Kidney (tissue), 14 donors: ENCODE data around the gene P2RX7. TPM values are rescaled to one million over a fixed set of nuclear protein-coding genes. Genes with fewer than 3 reads are reported as not detected.

ENCODE experiments used
- DNase-seq, 5 donors: peaks; one replicate each; pipeline ENCODE4 v3.0.0-alpha.2; 2013 to 2020
- FAIRE-seq: peaks from 2 replicates; lab custom pipeline; 2012; peaks lifted over from hg19 to GRCh38; lab: Jason Lieb, UNC
- H3K27ac ChIP-seq, 2 donors: one replicate each; pipeline ENCODE4 v1.7.0; 2013; ENCODE audit warnings: low read depth in 2 of 2, low read length in 2 of 2, inconsistent platforms in 1 of 2
- H3K27me3 ChIP-seq: one replicate; pipeline ENCODE4 v1.7.1; 2013; ENCODE audit warnings: low read length, inconsistent platforms; ENCODE audit not compliant: control insufficient read depth, insufficient read depth
- H3K36me3 ChIP-seq, 3 donors: one replicate each; pipeline versions ENCODE4 v1.7.0 to v1.7.1; 2013; ENCODE audit warnings: low read length in 3 of 3, control low read depth in 1 of 3, inconsistent platforms in 1 of 3; ENCODE audit not compliant: insufficient read depth in 3 of 3, control insufficient read depth in 2 of 3
- H3K4me1 ChIP-seq, 3 donors: one replicate each; pipeline versions ENCODE4 v1.7.0 to v1.7.1; 2013; ENCODE audit warnings: low read length in 3 of 3, inconsistent platforms in 1 of 3, low read depth in 1 of 3; ENCODE audit not compliant: control insufficient read depth in 2 of 3, insufficient read depth in 2 of 3
- H3K4me3 ChIP-seq, 3 donors: one replicate each; pipeline versions ENCODE4 v1.7.0 to v1.8.1; 2013; ENCODE audit warnings: low read length in 3 of 3, control low read depth in 1 of 3, inconsistent platforms in 1 of 3
- H3K9ac ChIP-seq, 3 donors: one replicate each; pipeline versions ENCODE4 v1.7.0 to v1.7.1; 2013; ENCODE audit warnings: low read length in 3 of 3, control low read depth in 1 of 3, inconsistent platforms in 1 of 3
- H3K9me3 ChIP-seq, 3 donors: one replicate each; pipeline versions ENCODE4 v1.7.0 to v1.7.1; 2013; ENCODE audit warnings: low read length in 3 of 3, control low read depth in 1 of 3, inconsistent platforms in 1 of 3; ENCODE audit not compliant: control insufficient read depth in 2 of 3, insufficient read depth in 1 of 3
- CTCF ChIP-seq: IDR thresholded peaks from 3 replicates; pipeline ENCODE4 v1.5.1; 2012; ENCODE audit warnings: mild to moderate bottlenecking, moderate library complexity, borderline replicate concordance; ENCODE audit not compliant: insufficient read depth; ENCODE audit errors: extremely low read depth
- intact Hi-C: fragments of 100-400 bp; cut with DNase I; formaldehyde crosslinking; loops from one replicate; pipeline ENCODE4 v1.11.1; 2022
- polyA plus RNA-seq: library from polyadenylated mRNA; stranded (reverse); fragments of 350-450 nt; fragmentation: Illumina TruSeq; extraction: RNeasy Lipid Tissue Mini Kit (QIAGEN cat#74804); gene quantifications from one replicate; pipeline ENCODE4 v1.2.3, GENCODE V29; 2014; ENCODE audit warnings: low read depth, low replicate concordance; ENCODE audit not compliant: insufficient read depth
- total RNA-seq: library from RNA; stranded (reverse); fragmentation: NEBNext Ultra II Directional; extraction: Animal tissue kit (Norgen Biotek cat#: 25700); gene quantifications from one replicate; pipeline ENCODE4 v1.2.1, GENCODE V29; 2021
- donor health status: control.
- donor health status: control.
- donor health status: control.
- donor health status: control.
- donor health status: control.
- donor health status: DM: yes; HTN: yes; CAD: no.
- donor health status: Normal renal cell carcinoma (clear cell type).

P2RX7 gene
- total and polyA plus RNA-seq, 2 donors from 2014 or later, result 0.45 to 3.5 TPM

GRCh38 chr12:121135320-121135719 lies 2.6 kb downstream of the P2RX7 start:
- Histone ChIP-seq H3K9me3 (no peaks in the 10 kb centered on the region), H3K4me3 (no peak overlapping the region), H3K9ac (no peak overlapping the region), H3K36me3 (no peaks in the 10 kb centered on the region), H3K27ac (no peak overlapping the region), H3K27me3 (no peaks in the 10 kb centered on the region), H3K4me1 (peaks cover 0 to 4% (median 4%) of the 10 kb centered on the region in 3 donors)
- FAIRE-seq (no peak), DNase-seq (no peak)
- TF ChIP-seq CTCF, result no peak
- intact Hi-C loops, result no loop called here

DNA sequence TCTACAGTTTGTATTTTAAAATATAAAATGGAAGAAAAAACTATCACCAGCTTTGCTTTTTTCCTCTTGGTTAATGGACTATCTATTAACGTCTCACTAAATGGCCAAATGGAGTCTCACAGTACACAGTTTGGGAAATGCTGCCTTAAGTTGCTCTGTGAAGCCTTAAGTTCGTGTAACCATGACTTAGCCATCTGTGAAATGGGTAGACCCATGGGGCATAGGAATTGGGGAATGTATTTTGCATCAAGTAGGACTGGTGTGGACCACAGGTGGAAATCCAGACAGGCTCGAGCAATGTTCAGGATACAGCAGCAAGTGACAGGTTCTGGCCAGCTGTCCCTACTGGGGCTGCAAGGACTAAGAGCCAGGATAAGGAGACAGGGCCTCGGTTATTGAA lies 4.8 kb downstream of the P2RX7 start:
- intact Hi-C loops, result no loop called here
- no peak overlapping the region for H3K4me3 ChIP-seq
- no peak for TF ChIP-seq CTCF
- H3K9me3 ChIP-seq, result no peaks in the 10 kb centered on the region
- no peak for DNase-seq
- no peaks in the 10 kb centered on the region for H3K27me3 ChIP-seq
- no peak overlapping the region for H3K27ac ChIP-seq
- FAIRE-seq, result no peak
- H3K9ac ChIP-seq, result no peak overlapping the region
- H3K36me3 ChIP-seq, result no peaks in the 10 kb centered on the region
- H3K4me1 ChIP-seq, result peaks cover 0 to 4% (median under 1%) of the 10 kb centered on the region in 3 donors

- intact Hi-C loops, result no loop called here
- no peaks in the 10 kb centered on the region for H3K36me3 ChIP-seq
- no peak for DNase-seq
- no peak overlapping the region for H3K27ac ChIP-seq
- no peak overlapping the region for H3K4me3 ChIP-seq
- no peak for FAIRE-seq
- TF ChIP-seq CTCF, result no peak
- no peak overlapping the region for H3K9ac ChIP-seq
- peaks cover 0 to 2% (median 0%) of the 10 kb centered on the region in 3 donors for H3K4me1 ChIP-seq
- H3K9me3 ChIP-seq, result no peaks in the 10 kb centered on the region
- H3K27me3 ChIP-seq, result no peaks in the 10 kb centered on the region
Measured at GRCh38 chr12:121138284-121138683, 5.6 kb downstream of the P2RX7 start.

GRCh38 chr12:121139286-121139685 lies 6.6 kb downstream of the P2RX7 start:
- H3K27me3 ChIP-seq, result no peaks in the 10 kb centered on the region
- H3K9me3 ChIP-seq, result no peaks in the 10 kb centered on the region
- no peak for TF ChIP-seq CTCF
- H3K9ac ChIP-seq, result no peak overlapping the region
- intact Hi-C loops, result no loop called here
- DNase-seq (no peak), FAIRE-seq (no peak)
- no peaks in the 10 kb centered on the region for H3K4me1 ChIP-seq
- no peaks in the 10 kb centered on the region for H3K36me3 ChIP-seq
- no peak overlapping the region for H3K4me3 ChIP-seq
- H3K27ac ChIP-seq, result no peak overlapping the region
